ENCODE results near the gene GEMIN4. TPM values are rescaled to one million over a fixed set of nuclear protein-coding genes. Genes with fewer than 3 reads are reported as not detected.

The GEMIN4 gene
- polyA plus RNA-seq, 1 of the 3 experiments (the other 2 are of a cell fraction), result 12.5 TPM

GRCh38 chr17:718075-718474 is 34.0 kb downstream of the GEMIN4 start:
- H3K36me3 ChIP-seq (replicated peaks in 1 of 2; ENCODE audit: control insufficient read depth in 1 of 2, insufficient read depth in 2 of 2, low read length in 1 of 2), result no peaks in the 10 kb centered on the region
- H3K4me3 ChIP-seq (ENCODE audit: low read depth in 2 of 2, low read length in 1 of 2), result no peak overlapping the region
- H3K79me2 ChIP-seq (ENCODE audit: insufficient read depth), result peaks cover 20% of the 10 kb centered on the region
- no peaks in the 10 kb centered on the region for H3K9me3 ChIP-seq
- ChIA-PET CTCF (interaction anchor here (1.1 to 2.0 kb wide), 3 partner anchors 17 to 33 kb away, joined by 3 to 15 read pairs (median 3); no protein-coding TSS in a partner anchor), POLR2A (no interaction called here)
- no peak overlapping the region for H3K27ac ChIP-seq (ENCODE audit: low read depth in 2 of 2, low read length in 1 of 2)
- DNase-seq, result no peak
- no peak overlapping the region for H3K4me2 ChIP-seq
- WGBS (ENCODE audit: low lambda C conversion rate), result 94% methylated on average over 5 of the region's 5 CpGs
- no peaks in the 10 kb centered on the region for H3K9me2 ChIP-seq
- H3F3A ChIP-seq (replicated peaks; ENCODE audit: insufficient read depth), result peaks cover 14% of the 10 kb centered on the region
- peaks cover 4 to 5% of the 10 kb centered on the region in 2 experiments; a peak in 2 of 4 replicates for H3K4me1 ChIP-seq (ENCODE audit: control insufficient read depth in 1 of 2, insufficient read depth in 2 of 2, low read depth in 1 of 2, low read length in 1 of 2)
- TF ChIP-seq JUND (IDR thresholded peaks at IDR 0.05) (no peak), GATA2 (CRISPR knock-in tag; IDR thresholded peaks at IDR 0.05) (no peak), ELF1 (IDR thresholded peaks at IDR 0.05) (no peak), CHD2 (IDR thresholded peaks at IDR 0.05; ENCODE audit: low read length, partially characterized antibody) (no peak), REST (IDR thresholded peaks at IDR 0.05; ENCODE audit: low read depth, low read length) (no peak), FOSL2 (IDR thresholded peaks at IDR 0.05; ENCODE audit: borderline replicate concordance, low read depth) (no peak), MXI1 (IDR thresholded peaks at IDR 0.05; ENCODE audit: low read depth, low read length) (no peak)
- no peaks in the 10 kb centered on the region for H3K27me3 ChIP-seq (ENCODE audit: insufficient read depth)
- H2AFZ ChIP-seq (ENCODE audit: low read depth), result no peak overlapping the region
- H3K9ac ChIP-seq, result no peak overlapping the region
- no peaks in the 10 kb centered on the region for H4K20me1 ChIP-seq (ENCODE audit: insufficient read depth)

DNA sequence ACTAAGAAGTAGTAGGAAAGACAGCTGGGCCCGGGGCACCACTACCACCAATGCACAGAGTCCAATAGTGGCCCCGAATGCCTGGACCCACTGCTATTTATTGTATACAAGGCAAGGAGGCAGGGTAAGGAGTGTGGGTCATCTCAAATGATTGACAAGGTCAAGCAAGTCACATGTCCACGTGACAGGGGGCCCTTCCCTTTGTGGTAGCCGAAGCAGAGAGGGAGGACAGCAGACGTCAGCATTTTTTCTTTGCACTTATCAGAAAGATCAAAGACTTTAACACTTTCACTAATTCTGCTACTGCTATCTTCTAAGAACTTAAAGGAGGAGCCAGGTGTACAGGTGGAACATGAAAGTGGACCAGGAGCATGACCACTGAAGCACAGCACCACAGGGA is 43.9 kb downstream of the GEMIN4 start:
- Histone ChIP-seq H3K4me2 (no peak overlapping the region), H3K79me2 (ENCODE audit: insufficient read depth) (peaks cover 97% of the 10 kb centered on the region), H4K20me1 (ENCODE audit: insufficient read depth) (peaks cover 9% of the 10 kb centered on the region; the same call in 1 of the 2 replicates), H2AFZ (ENCODE audit: low read depth) (no peak overlapping the region), H3K4me3 (ENCODE audit: low read depth in 2 of 2, low read length in 1 of 2) (no peak overlapping the region), H3K36me3 (replicated peaks in 1 of 2; ENCODE audit: control insufficient read depth in 1 of 2, insufficient read depth in 2 of 2, low read length in 1 of 2) (peaks cover 22 to 25% of the 10 kb centered on the region in 2 experiments), H3K27me3 (ENCODE audit: insufficient read depth) (no peaks in the 10 kb centered on the region), H3K9me3 (no peaks in the 10 kb centered on the region), H3K4me1 (ENCODE audit: control insufficient read depth in 1 of 2, insufficient read depth in 2 of 2, low read depth in 1 of 2, low read length in 1 of 2) (peaks cover 4 to 14% of the 10 kb centered on the region in 2 experiments; a peak in 1 of 4 replicates), H3K9me2 (no peaks in the 10 kb centered on the region), H3F3A (replicated peaks; ENCODE audit: insufficient read depth) (no peaks in the 10 kb centered on the region), H3K9ac (no peak overlapping the region), H3K27ac (ENCODE audit: low read depth in 2 of 2, low read length in 1 of 2) (no peak overlapping the region)
- TF ChIP-seq MEF2A (IDR thresholded peaks at IDR 0.05; ENCODE audit: borderline replicate concordance, low read depth) (no peak), RXRA (IDR thresholded peaks at IDR 0.05; ENCODE audit: borderline replicate concordance, low read depth) (no peak), PBX3 (IDR thresholded peaks at IDR 0.05) (no peak), YY1 (IDR thresholded peaks at IDR 0.05; ENCODE audit: low read depth) (no peak), POLR2AphosphoS5 (IDR thresholded peaks at IDR 0.05; ENCODE audit: low read depth, low read length) (no peak), MXI1 (IDR thresholded peaks at IDR 0.05; ENCODE audit: low read depth, low read length) (no peak), TEAD4 (IDR thresholded peaks at IDR 0.05; ENCODE audit: borderline replicate concordance, insufficient read depth) (no peak), TAF1 (IDR thresholded peaks at IDR 0.05; ENCODE audit: borderline replicate concordance, low read depth, low read length) (no peak), FOXJ3 (CRISPR knock-in tag; IDR thresholded peaks at IDR 0.05) (no peak), RCOR1 (IDR thresholded peaks at IDR 0.05; ENCODE audit: low read length) (no peak)
- TF ChIP-seq, protein P1, sequence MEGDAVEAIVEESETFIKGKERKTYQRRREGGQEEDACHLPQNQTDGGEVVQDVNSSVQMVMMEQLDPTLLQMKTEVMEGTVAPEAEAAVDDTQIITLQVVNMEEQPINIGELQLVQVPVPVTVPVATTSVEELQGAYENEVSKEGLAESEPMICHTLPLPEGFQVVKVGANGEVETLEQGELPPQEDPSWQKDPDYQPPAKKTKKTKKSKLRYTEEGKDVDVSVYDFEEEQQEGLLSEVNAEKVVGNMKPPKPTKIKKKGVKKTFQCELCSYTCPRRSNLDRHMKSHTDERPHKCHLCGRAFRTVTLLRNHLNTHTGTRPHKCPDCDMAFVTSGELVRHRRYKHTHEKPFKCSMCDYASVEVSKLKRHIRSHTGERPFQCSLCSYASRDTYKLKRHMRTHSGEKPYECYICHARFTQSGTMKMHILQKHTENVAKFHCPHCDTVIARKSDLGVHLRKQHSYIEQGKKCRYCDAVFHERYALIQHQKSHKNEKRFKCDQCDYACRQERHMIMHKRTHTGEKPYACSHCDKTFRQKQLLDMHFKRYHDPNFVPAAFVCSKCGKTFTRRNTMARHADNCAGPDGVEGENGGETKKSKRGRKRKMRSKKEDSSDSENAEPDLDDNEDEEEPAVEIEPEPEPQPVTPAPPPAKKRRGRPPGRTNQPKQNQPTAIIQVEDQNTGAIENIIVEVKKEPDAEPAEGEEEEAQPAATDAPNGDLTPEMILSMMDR (IDR thresholded peaks at IDR 0.05), result no peak
- 85% methylated on average over 5 of the region's 5 CpGs for WGBS (ENCODE audit: low lambda C conversion rate)
- POLR2A ChIA-PET, result no interaction called here
- CTCF ChIA-PET, result interaction anchor here (0.7 to 12.1 kb wide), 2 partner anchors 296 to 297 kb away, joined by 3 to 255 read pairs; a partner anchor contains a TSS
- no peak for DNase-seq
